Endothelial cell of umbilical vein (primary cell): ENCODE data around the gene AIRE.

Experiments
- EZH2 ChIP-seq: IDR thresholded peaks from 2 replicates; pipeline ENCODE4 v1.6.1; 2012; ENCODE audit warnings: borderline replicate concordance, low read depth, mild to moderate bottlenecking, moderate library complexity, low read length, inconsistent platforms; ENCODE audit not compliant: severe bottlenecking
- FOS ChIP-seq: IDR thresholded peaks from 2 replicates; pipeline ENCODE4 v1.6.1; 2011; ENCODE audit warnings: mild to moderate bottlenecking, low read length, moderate library complexity, borderline replicate concordance; ENCODE audit not compliant: insufficient read depth
- POLR2A ChIP-seq: IDR thresholded peaks from 2 replicates; pipeline ENCODE4 v1.6.1; 2012; ENCODE audit warnings: low read depth, mild to moderate bottlenecking, control low read depth, low read length
- TF ChIP-seq, protein P1 (sequence below), 2 donors: IDR thresholded peaks; 1 replicate in 1 of 2; 2 replicates in 1 of 2; pipeline ENCODE4 v1.5.1; 2011; ENCODE audit warnings: low read length in 2 of 2, mild to moderate bottlenecking in 2 of 2, moderate library complexity in 2 of 2, control low read depth in 1 of 2, inconsistent platforms in 1 of 2, low read depth in 1 of 2; ENCODE audit not compliant: insufficient read depth in 1 of 2; ENCODE audit errors: extremely low read depth in 1 of 2

- TF ChIP-seq, protein P1, sequence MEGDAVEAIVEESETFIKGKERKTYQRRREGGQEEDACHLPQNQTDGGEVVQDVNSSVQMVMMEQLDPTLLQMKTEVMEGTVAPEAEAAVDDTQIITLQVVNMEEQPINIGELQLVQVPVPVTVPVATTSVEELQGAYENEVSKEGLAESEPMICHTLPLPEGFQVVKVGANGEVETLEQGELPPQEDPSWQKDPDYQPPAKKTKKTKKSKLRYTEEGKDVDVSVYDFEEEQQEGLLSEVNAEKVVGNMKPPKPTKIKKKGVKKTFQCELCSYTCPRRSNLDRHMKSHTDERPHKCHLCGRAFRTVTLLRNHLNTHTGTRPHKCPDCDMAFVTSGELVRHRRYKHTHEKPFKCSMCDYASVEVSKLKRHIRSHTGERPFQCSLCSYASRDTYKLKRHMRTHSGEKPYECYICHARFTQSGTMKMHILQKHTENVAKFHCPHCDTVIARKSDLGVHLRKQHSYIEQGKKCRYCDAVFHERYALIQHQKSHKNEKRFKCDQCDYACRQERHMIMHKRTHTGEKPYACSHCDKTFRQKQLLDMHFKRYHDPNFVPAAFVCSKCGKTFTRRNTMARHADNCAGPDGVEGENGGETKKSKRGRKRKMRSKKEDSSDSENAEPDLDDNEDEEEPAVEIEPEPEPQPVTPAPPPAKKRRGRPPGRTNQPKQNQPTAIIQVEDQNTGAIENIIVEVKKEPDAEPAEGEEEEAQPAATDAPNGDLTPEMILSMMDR (IDR thresholded peaks at IDR 0.05; ENCODE audit: extremely low read depth in 1 of 2, insufficient read depth in 1 of 2, low read depth in 1 of 2, low read length in 2 of 2): no peak
- no peak for TF ChIP-seq EZH2
- no peak for TF ChIP-seq POLR2A
- no peak for TF ChIP-seq FOS
These were observed 38.6 kb downstream of the AIRE start for GRCh38 chr21:44324106-44324853.
